Bronchial epithelial cell (primary cell): ENCODE measurements around the gene AHDC1. TPM values are rescaled to one million over a fixed set of nuclear protein-coding genes. Genes with fewer than 3 reads are reported as not detected.

Source experiments
- DNase-seq: peaks from one replicate; pipeline ENCODE4 v3.0.0-alpha.2; 2010; ENCODE audit warnings: low read depth
- FAIRE-seq: peaks from 2 replicates; lab custom pipeline; 2011; peaks lifted over from hg19 to GRCh38; lab: Jason Lieb, UNC
- H3K27me3 ChIP-seq: 2 replicates; pipeline ENCODE4 v1.5.1; 2011; ENCODE audit warnings: low read length; ENCODE audit not compliant: control insufficient read depth, insufficient read depth
- H3K36me3 ChIP-seq: 2 replicates; pipeline ENCODE4 v1.5.1; 2011; ENCODE audit warnings: low read length; ENCODE audit not compliant: control insufficient read depth, insufficient read depth
- H3K4me3 ChIP-seq: 2 replicates; pipeline ENCODE4 v1.5.1; 2011; ENCODE audit warnings: mild to moderate bottlenecking, low read depth, low read length, control low read depth
- CTCF ChIP-seq: IDR thresholded peaks from 2 replicates; pipeline ENCODE4 v1.5.1; 2011; ENCODE audit warnings: mild to moderate bottlenecking, moderate library complexity, low read length, control low read depth, inconsistent platforms; ENCODE audit not compliant: insufficient read depth, severe bottlenecking
- total RNA-seq: library from RNA; depleted of rRNA; stranded (reverse); fragments of >200 nt; gene quantifications from 2 replicates; pipeline ENCODE4 v1.2.1, GENCODE V29; 2014

AHDC1 gene
- total RNA-seq, 1 donor from 2014 or later: 5.0 TPM

GRCh38 chr1:27536010-27536757 lies 67.8 kb downstream of the AHDC1 start:
- Histone ChIP-seq H3K36me3 (peaks cover 26% of the 10 kb centered on the region), H3K27me3 (no peaks in the 10 kb centered on the region), H3K4me3 (no peak overlapping the region)
- FAIRE-seq (no peak), DNase-seq (no peak)
- no peak for TF ChIP-seq CTCF

DNA sequence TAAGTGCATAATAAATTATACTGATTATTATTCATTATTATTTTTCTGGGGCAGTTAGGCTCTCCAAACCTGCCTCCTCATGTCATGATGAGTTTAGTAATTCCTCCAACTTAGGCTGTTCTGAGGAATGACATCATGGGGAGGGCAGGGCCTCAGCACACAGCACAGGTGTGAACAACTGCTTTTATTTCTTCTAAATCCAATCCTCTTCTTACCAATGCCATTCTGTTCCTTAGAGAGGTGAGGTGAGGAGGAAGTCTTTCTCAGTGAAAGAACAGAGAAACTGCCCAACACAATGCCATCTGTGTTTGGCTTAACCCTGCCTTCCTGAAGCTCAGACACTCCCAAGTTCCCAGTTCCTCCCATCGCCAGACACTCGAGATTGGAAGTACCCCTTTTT lies 68.6 kb downstream of the AHDC1 start:
- peak; percentile 29 for DNase-seq
- Histone ChIP-seq H3K36me3 (peaks cover 26% of the 10 kb centered on the region), H3K4me3 (no peak overlapping the region), H3K27me3 (no peaks in the 10 kb centered on the region)
- no peak for FAIRE-seq
- no peak for TF ChIP-seq CTCF

- FAIRE-seq (no peak), DNase-seq (no peak)
- no peak for TF ChIP-seq CTCF
- no peaks in the 10 kb centered on the region for H3K27me3 ChIP-seq
- H3K36me3 ChIP-seq: peaks cover 24% of the 10 kb centered on the region
- H3K4me3 ChIP-seq: no peak overlapping the region
Measured at GRCh38 chr1:27531959-27532685, 71.8 kb downstream of the AHDC1 start.

DNA sequence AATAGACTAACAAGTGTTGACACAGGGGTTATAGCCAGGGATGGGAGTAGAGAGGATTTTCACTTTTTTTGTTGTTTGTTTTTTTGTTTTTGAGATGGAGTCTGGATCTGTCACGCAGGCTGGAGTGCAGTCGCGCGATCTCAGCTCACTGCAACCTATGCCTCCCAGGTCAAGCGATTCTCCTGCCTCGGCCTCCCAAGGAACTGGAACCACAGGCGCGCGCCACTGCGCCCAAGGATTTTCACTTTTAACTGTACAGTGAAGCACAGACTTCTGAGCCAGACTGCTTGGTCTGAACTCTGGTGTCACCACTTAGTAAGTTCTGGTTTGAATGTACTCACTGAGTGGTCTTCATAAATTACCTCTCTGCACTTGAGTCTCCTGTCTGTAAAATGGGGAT lies 73.8 kb downstream of the AHDC1 start:
- DNase-seq (no peak), FAIRE-seq (no peak)
- no peak overlapping the region for H3K4me3 ChIP-seq
- TF ChIP-seq CTCF: no peak
- H3K27me3 ChIP-seq: no peaks in the 10 kb centered on the region
- H3K36me3 ChIP-seq: peaks cover 18% of the 10 kb centered on the region

DNA sequence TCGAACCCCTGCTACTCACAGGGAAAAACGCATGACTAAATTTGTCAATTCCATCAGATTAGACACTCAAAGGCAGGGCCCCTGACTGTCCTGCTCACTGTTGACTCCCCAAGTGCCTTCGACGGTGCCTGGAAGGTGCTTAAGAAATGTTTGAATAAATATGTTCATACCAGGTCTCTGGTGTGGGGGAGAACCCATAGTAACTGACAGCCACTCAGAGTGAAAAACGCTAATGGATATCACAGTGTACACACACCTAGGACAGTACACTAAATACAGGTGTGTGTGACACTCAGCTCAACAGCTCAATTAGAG lies 74.3 kb downstream of the AHDC1 start:
- no peak for TF ChIP-seq CTCF
- no peaks in the 10 kb centered on the region for H3K27me3 ChIP-seq
- peaks cover 14% of the 10 kb centered on the region for H3K36me3 ChIP-seq
- H3K4me3 ChIP-seq: no peak overlapping the region
- no peak for DNase-seq
- FAIRE-seq: no peak
